Esophagus squamous epithelium (tissue), 4 donors: ENCODE measurements around the gene SLC13A2.
"Not testable (repeated sequence)": the region's sequence is repeated elsewhere in the genome, so short reads cannot be mapped to it uniquely, and the experiment has no call there.

ENCODE experiments used
- POLR2A ChIP-seq, 4 donors: fragments of 450-650 bp; IDR thresholded peaks; one replicate each; pipeline ENCODE4 v1.6.1; 2017; ENCODE audit warnings: antibody characterized with exemption in 4 of 4, mild to moderate bottlenecking in 4 of 4, moderate library complexity in 3 of 4
- TF ChIP-seq, protein P1 (sequence below), 6 experiments: fragments of 450-650 bp in 4 of 6; fragments of 200-600 bp in 2 of 6; sonication (generic) in 2 of 6; IDR thresholded peaks; one replicate each; pipeline ENCODE4 v1.5.1; 2016 to 2019; ENCODE audit warnings: antibody characterized with exemption in 6 of 6, mild to moderate bottlenecking in 4 of 6, moderate library complexity in 4 of 6

DNA sequence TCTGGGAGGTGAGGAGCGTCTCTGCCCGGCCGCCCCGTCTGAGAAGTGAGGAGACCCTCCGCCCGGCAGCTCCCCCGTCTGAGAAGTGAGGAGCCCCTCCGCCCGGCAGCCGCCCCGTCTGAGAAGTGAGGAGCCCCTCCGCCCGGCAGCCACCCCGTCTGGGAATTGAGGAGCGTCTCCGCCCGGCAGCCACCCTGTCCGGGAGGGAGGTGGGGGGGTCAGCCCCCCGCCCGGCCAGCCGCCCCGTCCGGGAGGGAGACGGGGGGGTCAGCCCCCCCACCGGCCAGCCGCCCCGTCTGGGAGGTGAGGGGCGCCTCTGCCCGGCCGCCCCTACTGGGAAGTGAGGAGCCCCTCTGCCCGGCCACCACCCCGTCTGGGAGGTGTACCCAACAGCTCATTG, 14.6 kb upstream of the SLC13A2 start:
- TF ChIP-seq, protein P1, sequence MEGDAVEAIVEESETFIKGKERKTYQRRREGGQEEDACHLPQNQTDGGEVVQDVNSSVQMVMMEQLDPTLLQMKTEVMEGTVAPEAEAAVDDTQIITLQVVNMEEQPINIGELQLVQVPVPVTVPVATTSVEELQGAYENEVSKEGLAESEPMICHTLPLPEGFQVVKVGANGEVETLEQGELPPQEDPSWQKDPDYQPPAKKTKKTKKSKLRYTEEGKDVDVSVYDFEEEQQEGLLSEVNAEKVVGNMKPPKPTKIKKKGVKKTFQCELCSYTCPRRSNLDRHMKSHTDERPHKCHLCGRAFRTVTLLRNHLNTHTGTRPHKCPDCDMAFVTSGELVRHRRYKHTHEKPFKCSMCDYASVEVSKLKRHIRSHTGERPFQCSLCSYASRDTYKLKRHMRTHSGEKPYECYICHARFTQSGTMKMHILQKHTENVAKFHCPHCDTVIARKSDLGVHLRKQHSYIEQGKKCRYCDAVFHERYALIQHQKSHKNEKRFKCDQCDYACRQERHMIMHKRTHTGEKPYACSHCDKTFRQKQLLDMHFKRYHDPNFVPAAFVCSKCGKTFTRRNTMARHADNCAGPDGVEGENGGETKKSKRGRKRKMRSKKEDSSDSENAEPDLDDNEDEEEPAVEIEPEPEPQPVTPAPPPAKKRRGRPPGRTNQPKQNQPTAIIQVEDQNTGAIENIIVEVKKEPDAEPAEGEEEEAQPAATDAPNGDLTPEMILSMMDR (IDR thresholded peaks at IDR 0.05), result not testable (repeated sequence)
- TF ChIP-seq POLR2A (IDR thresholded peaks at IDR 0.05), result not testable (repeated sequence)
